Fibroblast of peridontal ligament (primary cell): Measurements from ENCODE around the gene HOXD4.

Experiments used
- DNase-seq: peaks from one replicate; pipeline ENCODE4 v3.0.0-alpha.2; 2010; ENCODE audit errors: extremely low read depth

HOXD4 gene

GRCh38 chr2:176151442-176152287, at the start of gene HOXD4:
Gene HOXD4 (plus strand): TSS chr2:176151550. CDS start chr2:176151634, 84 bp downstream.
- DNase-seq: no peak

- DNase-seq: no peak
Observed at GRCh38 chr2:176101842-176102241, 49.5 kb upstream of the HOXD4 start.

- no peak for DNase-seq
Observed at GRCh38 chr2:176102309-176102866, 49.0 kb upstream of the HOXD4 start.

GRCh38 chr2:176103194-176103593, 48.2 kb upstream of the HOXD4 start:
- no peak for DNase-seq

- DNase-seq: no peak
Observed at GRCh38 chr2:176103742-176104315, 47.5 kb upstream of the HOXD4 start.

GRCh38 chr2:176104316-176105077, 46.9 kb upstream of the HOXD4 start:
- DNase-seq: no peak

GRCh38 chr2:176105078-176105729, 46.1 kb upstream of the HOXD4 start:
- no peak for DNase-seq

GRCh38 chr2:176105730-176106580, 45.4 kb upstream of the HOXD4 start:
- no peak for DNase-seq

GRCh38 chr2:176106581-176107539, 44.5 kb upstream of the HOXD4 start, which contains the start of gene HOXD11:
Gene HOXD11 (plus strand): TSS chr2:176107280. CDS start chr2:176107356, 76 bp downstream.
- DNase-seq: no peak

GRCh38 chr2:176107731-176108181, 43.6 kb upstream of the HOXD4 start:
- no peak for DNase-seq

- no peak for DNase-seq
Observed at GRCh38 chr2:176109192-176109901, 42.0 kb upstream of the HOXD4 start.

GRCh38 chr2:176109946-176110345, 41.4 kb upstream of the HOXD4 start:
- DNase-seq: no peak

- DNase-seq: no peak
Observed at GRCh38 chr2:176110415-176111308, 40.7 kb upstream of the HOXD4 start.

GRCh38 chr2:176111309-176111663, 40.1 kb upstream of the HOXD4 start:
- no peak for DNase-seq

GRCh38 chr2:176111846-176112374, 39.4 kb upstream of the HOXD4 start:
- DNase-seq: no peak

GRCh38 chr2:176112375-176113302, 38.7 kb upstream of the HOXD4 start:
- DNase-seq: no peak
